ENCODE results near the gene ZDHHC7.

The ZDHHC7 gene

DNA sequence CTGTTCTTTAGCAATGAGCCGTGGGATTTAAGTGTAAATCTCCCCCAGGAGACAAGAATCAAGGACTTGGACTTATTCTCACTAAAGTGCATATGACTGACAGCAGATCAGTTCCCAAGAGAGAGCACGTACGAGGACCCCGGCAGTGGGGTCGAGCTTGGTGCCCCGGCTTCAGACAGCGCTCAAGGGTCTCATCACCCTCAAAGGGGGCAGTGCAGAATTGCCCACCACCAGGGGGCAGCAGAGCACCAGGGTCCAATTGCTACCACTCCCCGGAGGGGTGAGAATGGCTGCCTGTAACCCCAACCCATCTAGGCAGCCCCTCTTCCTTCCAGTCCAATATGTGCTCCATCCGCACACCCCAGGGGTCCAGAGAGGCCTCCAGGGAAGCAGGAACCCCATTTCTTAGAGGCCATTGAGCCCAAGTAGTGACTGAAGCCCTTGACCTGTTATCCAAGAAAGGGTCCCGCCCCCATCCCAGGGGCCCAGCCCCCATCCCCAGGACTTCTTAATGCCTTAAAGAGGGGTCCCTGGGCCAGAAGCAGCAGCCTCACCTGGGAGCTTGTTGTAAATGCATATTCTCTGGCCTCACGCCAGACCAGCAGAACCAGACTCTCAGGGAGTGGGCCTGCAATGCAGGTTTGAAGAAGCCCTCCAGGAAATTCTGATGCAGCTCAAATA, 86.1 kb downstream of the ZDHHC7 start:
- Histone ChIP-seq H3K9ac (ENCODE audit: low read length) (no peak overlapping the region), H3K4me2 (ENCODE audit: low read length) (no peak overlapping the region), H3K4me3 (ENCODE audit: low read length) (no peak overlapping the region), H4K20me1 (ENCODE audit: insufficient read depth, low read length) (no peaks in the 10 kb centered on the region), H3K27ac (ENCODE audit: low read length) (no peak overlapping the region), H3K9me3 (ENCODE audit: insufficient read depth, low read length) (no peaks in the 10 kb centered on the region), H2AFZ (ENCODE audit: low read depth, low read length) (no peak overlapping the region), H3K27me3 (ENCODE audit: low read depth, low read length) (no peaks in the 10 kb centered on the region), H3K36me3 (replicated peaks; ENCODE audit: low read depth, low read length) (no peaks in the 10 kb centered on the region), H3K79me2 (ENCODE audit: low read length) (no peaks in the 10 kb centered on the region), H3K4me1 (ENCODE audit: low read length) (no peaks in the 10 kb centered on the region)
- no peak for TF ChIP-seq EZH2phosphoT487 (IDR thresholded peaks at IDR 0.05; ENCODE audit: low read depth)
- TF ChIP-seq, protein P1, sequence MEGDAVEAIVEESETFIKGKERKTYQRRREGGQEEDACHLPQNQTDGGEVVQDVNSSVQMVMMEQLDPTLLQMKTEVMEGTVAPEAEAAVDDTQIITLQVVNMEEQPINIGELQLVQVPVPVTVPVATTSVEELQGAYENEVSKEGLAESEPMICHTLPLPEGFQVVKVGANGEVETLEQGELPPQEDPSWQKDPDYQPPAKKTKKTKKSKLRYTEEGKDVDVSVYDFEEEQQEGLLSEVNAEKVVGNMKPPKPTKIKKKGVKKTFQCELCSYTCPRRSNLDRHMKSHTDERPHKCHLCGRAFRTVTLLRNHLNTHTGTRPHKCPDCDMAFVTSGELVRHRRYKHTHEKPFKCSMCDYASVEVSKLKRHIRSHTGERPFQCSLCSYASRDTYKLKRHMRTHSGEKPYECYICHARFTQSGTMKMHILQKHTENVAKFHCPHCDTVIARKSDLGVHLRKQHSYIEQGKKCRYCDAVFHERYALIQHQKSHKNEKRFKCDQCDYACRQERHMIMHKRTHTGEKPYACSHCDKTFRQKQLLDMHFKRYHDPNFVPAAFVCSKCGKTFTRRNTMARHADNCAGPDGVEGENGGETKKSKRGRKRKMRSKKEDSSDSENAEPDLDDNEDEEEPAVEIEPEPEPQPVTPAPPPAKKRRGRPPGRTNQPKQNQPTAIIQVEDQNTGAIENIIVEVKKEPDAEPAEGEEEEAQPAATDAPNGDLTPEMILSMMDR (IDR thresholded peaks at IDR 0.05; ENCODE audit: low read depth, low read length): peak; percentile 90

DNA sequence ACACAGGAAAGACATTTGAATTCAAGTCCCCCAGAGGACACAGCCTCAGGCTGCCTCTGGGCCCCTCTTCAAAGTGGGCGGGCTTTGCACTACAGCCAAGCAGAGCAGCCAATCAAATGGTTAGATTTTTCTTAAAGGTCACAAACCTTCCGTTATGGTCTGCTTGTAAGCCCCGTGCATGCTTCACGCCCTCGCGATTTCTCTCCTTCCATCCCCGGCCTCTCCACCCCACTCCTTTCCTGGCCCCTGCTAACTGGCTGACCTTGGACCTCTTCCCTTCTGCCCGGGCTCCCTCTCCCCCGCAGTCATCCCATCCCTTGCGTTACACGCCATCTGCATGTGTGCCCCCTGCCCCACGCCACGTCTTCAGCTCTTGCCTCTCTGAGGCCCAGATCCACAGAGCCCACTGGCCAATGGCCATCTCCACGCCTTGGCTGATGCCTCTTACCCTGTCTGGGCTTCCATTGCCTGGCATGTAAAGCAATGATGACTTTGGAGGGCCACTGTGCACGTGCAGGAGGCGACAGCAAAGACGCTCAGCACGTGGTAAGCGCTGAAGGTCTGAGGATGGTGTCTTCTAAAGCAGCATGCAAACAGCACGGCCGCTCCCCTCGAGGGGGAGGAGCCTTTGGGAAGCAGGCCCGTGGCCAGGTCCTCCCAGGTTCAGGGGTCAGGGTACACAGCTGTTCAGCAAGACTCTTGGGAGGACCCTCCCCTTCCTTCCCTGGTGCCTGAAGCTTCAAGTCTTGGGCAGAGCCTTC, 86.8 kb downstream of the ZDHHC7 start:
- Histone ChIP-seq H3K4me2 (ENCODE audit: low read length) (no peak overlapping the region), H2AFZ (ENCODE audit: low read depth, low read length) (no peak overlapping the region), H3K36me3 (replicated peaks; ENCODE audit: low read depth, low read length) (no peaks in the 10 kb centered on the region), H3K9me3 (ENCODE audit: insufficient read depth, low read length) (no peaks in the 10 kb centered on the region), H3K9ac (ENCODE audit: low read length) (no peak overlapping the region), H3K27me3 (ENCODE audit: low read depth, low read length) (peaks cover 6% of the 10 kb centered on the region; the same call in 1 of the 2 replicates), H3K4me1 (ENCODE audit: low read length) (no peaks in the 10 kb centered on the region), H3K27ac (ENCODE audit: low read length) (no peak overlapping the region), H3K4me3 (ENCODE audit: low read length) (no peak overlapping the region), H3K79me2 (ENCODE audit: low read length) (no peaks in the 10 kb centered on the region), H4K20me1 (ENCODE audit: insufficient read depth, low read length) (no peaks in the 10 kb centered on the region)
- TF ChIP-seq, protein P1 (IDR thresholded peaks at IDR 0.05; ENCODE audit: low read depth, low read length): no peak
- TF ChIP-seq EZH2phosphoT487 (IDR thresholded peaks at IDR 0.05; ENCODE audit: low read depth): no peak
